IPS-18a (cell line): Measurements from ENCODE around the gene CTBP2.

ENCODE experiments used
- H3K27ac ChIP-seq: one replicate; pipeline ENCODE4 v1.5.1; 2013; ENCODE audit warnings: low read length
- H3K27me3 ChIP-seq: one replicate; pipeline ENCODE4 v1.6.1; 2013; ENCODE audit warnings: mild to moderate bottlenecking, low read length; ENCODE audit not compliant: control insufficient read depth, insufficient read depth
- H3K36me3 ChIP-seq: one replicate; pipeline ENCODE4 v1.6.1; 2013; ENCODE audit warnings: low read depth, low read length; ENCODE audit not compliant: control insufficient read depth
- H3K4me1 ChIP-seq: one replicate; pipeline ENCODE4 v1.6.1; 2013; ENCODE audit warnings: low read depth, low read length; ENCODE audit not compliant: control insufficient read depth
- H3K4me3 ChIP-seq: one replicate; pipeline ENCODE4 v1.5.1; 2013; ENCODE audit warnings: low read length
- H3K9ac ChIP-seq: one replicate; pipeline ENCODE4 v1.6.1; 2013; ENCODE audit warnings: mild to moderate bottlenecking, low read length, moderate library complexity
- H3K9me3 ChIP-seq: one replicate; pipeline ENCODE4 v1.6.1; 2013; ENCODE audit warnings: low read depth, low read length; ENCODE audit not compliant: control insufficient read depth

CTBP2 gene

DNA sequence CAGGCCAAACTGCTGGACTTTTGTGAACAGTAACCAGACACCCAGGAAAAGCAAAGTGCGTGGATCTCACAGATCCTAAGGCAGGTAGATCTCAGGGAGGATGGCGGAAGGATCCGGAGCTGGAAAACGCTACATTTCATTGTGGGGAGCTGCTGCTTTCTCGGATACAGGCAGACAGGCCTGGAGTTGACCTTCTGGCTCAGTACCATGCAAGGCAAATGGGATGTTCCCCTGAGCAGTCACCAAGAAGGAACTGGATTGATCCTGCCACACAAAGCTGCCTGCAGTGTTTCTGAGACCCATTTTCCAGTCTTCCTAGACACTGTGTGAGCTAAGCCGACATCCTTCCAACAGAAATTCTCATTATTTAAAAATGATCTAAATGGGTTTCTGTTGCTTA lies 152.9 kb downstream of the CTBP2 start:
- Histone ChIP-seq H3K9ac (no peak overlapping the region), H3K27ac (no peak overlapping the region), H3K4me1 (peaks cover 5% of the 10 kb centered on the region), H3K9me3 (no peaks in the 10 kb centered on the region), H3K4me3 (no peak overlapping the region), H3K27me3 (no peaks in the 10 kb centered on the region), H3K36me3 (peaks cover 21% of the 10 kb centered on the region)

DNA sequence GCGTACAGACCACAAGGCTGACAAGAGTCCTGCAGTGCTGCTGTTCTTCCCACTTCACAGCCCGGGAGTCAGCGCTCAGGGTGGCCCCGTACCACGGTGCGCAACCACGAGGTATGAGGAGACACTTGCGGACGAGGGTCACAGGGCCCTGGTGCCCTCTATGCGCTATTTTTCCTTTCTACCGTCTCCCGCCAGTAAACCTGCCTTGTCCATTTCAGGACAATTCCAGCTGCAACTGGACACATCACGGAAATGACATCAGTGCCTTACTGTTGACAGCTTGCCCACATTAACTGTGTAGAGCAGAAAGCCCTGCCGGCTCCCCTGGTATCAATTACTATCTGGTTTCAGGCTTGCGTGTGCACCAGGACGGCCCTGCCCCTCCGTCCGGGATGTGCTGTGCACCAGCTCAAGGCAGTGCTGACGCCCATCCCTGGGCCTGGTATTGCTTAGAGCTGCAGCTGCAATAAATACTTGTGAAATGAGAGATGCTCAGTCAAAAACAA lies 153.4 kb downstream of the CTBP2 start:
- no peaks in the 10 kb centered on the region for H3K9me3 ChIP-seq
- no peak overlapping the region for H3K9ac ChIP-seq
- H3K4me1 ChIP-seq = peaks cover 5% of the 10 kb centered on the region
- H3K27me3 ChIP-seq = no peaks in the 10 kb centered on the region
- peaks cover 22% of the 10 kb centered on the region for H3K36me3 ChIP-seq
- no peak overlapping the region for H3K27ac ChIP-seq
- H3K4me3 ChIP-seq = no peak overlapping the region

DNA sequence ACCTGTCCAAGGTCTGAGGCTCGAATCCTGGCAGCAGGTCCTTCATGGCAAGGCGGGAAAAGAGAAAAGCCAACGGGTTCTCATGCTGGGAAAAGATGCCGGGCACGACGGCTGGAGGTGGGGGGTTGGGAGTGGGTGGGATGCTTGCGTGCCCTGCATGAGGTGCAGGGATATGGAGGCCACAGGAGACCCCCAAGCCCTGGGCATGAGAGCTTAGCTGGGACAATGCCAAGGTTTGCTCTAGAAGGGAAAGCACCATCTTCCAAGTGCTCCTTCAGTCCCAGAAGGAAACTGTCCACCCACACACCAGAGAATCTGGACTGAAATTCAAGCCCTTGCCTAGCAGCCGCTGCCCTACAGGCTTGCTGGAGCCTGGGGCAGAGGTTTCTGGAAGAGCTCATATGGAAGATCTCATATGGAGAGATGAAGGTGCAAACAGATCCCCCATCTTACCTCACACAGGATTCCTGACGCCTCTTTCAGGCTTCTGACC lies 154.1 kb downstream of the CTBP2 start:
- no peak overlapping the region for H3K4me3 ChIP-seq
- no peak overlapping the region for H3K9ac ChIP-seq
- H3K27me3 ChIP-seq = no peaks in the 10 kb centered on the region
- no peak overlapping the region for H3K27ac ChIP-seq
- peaks cover 22% of the 10 kb centered on the region for H3K36me3 ChIP-seq
- no peaks in the 10 kb centered on the region for H3K9me3 ChIP-seq
- peaks cover 5% of the 10 kb centered on the region for H3K4me1 ChIP-seq

DNA sequence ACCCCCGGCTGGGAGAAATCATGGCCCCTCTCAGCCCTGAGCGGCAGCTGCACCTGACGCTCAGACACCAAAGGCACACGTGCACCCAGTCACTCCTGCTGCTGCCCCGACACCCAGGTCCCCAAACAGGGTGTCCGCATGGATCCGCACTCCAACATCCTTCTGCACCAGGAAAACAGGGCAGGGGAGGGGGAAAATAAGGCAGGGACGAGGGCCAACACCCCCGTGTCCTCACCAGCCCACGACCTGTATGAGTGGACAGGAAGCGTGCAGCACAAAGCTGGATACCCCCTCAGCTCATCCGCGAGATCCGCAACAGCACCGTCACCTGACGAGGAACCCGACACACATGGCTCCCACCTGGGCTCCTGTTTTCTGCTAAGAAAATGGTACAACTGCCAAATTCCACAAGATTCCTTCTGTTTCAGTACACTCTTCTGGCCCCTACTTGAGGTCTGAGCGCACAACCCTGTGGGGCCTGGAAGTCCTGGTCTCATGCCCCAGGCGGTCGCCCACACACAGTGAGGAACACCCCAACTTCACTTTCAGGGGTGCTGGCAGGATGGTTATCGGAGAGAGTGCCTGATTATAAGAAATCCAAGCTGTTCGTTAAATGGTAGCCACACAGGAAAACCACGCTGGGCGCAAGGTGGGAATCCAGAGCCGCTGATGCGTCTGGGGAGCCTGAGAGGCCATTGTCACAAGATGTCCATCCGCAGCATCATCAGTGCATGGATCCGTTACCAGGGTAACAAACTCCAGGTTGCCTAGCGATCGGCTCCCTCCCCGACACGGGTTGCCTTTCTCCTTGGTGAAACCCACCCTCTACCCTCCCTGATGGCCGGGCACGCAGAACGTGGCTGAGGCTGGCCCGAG lies 154.8 kb downstream of the CTBP2 start:
- no peaks in the 10 kb centered on the region for H3K9me3 ChIP-seq
- H3K27ac ChIP-seq = no peak overlapping the region
- peaks cover 27% of the 10 kb centered on the region for H3K36me3 ChIP-seq
- H3K4me1 ChIP-seq = peaks cover 5% of the 10 kb centered on the region
- no peak overlapping the region for H3K9ac ChIP-seq
- no peaks in the 10 kb centered on the region for H3K27me3 ChIP-seq
- no peak overlapping the region for H3K4me3 ChIP-seq

DNA sequence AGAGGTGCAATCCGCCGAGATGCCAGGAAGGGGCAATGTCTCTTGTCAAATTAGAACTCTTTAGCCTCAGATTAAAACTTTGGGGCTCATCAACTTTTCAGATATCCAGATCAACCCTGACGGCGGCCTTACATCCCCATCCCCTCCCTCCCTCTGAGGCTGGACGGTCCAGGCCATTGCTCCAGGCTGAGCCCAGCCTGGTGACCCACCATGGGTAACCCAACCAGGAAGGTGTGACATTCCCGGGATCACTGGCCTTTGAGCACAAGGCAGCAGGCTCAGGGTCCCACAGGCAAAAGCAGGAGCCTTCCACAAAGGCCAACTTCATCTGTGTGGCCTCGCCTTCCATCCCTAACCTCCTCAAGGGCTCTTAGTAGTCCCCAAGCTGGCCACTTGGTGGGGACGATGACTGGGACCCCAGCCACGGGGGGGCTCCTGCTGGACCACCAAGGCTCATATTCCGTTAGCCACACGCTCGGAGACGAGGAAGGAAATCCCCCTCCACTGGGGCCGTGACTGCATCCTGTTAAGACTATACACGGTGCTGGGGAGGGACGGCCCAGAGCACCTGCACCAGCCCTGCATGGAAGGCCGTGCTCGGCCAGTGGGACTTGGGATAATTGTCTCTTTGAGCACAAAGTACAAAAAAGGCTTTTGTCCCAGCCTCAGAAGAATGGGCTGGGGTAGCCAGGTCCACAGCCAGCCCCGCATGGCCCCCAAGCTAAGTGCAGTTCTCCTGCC lies 155.6 kb downstream of the CTBP2 start:
- Histone ChIP-seq H3K27me3 (no peaks in the 10 kb centered on the region), H3K36me3 (peaks cover 34% of the 10 kb centered on the region), H3K9me3 (no peaks in the 10 kb centered on the region), H3K4me1 (peaks cover 3% of the 10 kb centered on the region), H3K27ac (no peak overlapping the region), H3K4me3 (no peak overlapping the region), H3K9ac (no peak overlapping the region)

DNA sequence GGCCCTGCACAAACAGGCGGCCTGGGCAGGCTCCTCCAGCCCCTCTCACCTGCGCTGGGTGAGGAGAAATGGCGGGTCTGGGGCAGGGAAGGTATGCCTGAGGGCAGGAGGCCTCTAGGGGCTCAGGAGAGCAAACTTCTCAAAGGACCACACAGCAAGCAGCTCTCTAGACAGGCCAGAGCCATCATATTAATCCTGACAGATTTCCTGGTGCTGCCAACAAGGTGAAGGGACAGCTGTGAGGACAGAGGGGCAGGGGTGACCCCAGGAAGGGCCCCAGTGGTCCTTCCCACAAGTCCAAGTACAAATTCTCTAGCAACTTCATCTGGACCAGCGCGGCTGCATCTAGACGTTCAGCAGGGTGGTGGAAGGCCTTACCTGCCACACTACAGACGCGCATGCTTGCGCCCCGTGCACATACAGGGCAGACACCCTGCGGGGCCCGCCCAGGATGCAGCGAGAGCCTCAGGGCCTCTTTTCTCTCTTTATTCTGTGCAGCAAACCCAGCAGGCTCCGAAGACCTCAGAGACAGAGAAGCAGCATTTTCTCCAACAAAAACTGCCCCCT lies 156.4 kb downstream of the CTBP2 start:
- Histone ChIP-seq H3K9me3 (no peaks in the 10 kb centered on the region), H3K9ac (no peak overlapping the region), H3K4me1 (no peaks in the 10 kb centered on the region), H3K36me3 (peaks cover 42% of the 10 kb centered on the region), H3K4me3 (no peak overlapping the region), H3K27me3 (no peaks in the 10 kb centered on the region), H3K27ac (no peak overlapping the region)

DNA sequence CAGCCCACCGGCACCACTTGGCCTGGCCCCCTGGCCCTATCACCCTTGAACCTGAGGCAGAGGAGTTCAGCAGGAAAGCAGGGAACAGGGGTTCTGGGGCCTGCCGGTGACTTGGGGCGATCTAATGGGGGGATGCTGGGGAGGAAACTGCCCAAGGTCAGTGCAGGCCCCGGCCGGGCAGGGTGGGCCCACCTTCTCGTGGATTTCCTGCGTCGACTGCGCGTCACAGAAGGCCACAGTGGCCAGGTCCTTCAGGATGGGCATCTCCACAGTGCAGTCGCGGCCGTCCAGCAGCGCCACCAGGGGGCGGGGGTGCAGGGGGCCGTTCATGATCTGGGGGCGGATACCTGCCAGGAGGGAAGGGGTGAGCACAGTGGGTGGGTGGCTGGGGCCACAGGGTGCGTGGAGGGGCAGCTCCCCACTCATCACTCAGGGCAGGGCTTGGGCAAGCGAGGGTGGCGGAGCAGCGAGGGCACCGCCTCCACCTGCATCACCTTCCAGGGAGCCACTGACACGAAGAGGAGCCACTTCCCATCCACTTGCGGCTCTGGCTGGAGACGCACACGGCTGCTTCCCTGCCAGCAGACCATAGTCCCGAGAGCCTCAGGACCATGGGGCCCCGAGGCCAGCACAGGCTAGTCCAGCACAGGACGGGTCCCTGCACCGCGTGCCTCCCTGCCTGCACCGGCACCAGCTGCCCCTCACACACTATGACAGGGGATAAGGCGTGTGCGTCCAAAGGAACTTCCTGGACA lies 157.0 kb downstream of the CTBP2 start:
- peaks cover 46% of the 10 kb centered on the region for H3K36me3 ChIP-seq
- H3K9ac ChIP-seq = no peak overlapping the region
- H3K27ac ChIP-seq = no peak overlapping the region
- H3K4me3 ChIP-seq = no peak overlapping the region
- H3K4me1 ChIP-seq = no peaks in the 10 kb centered on the region
- H3K9me3 ChIP-seq = no peaks in the 10 kb centered on the region
- H3K27me3 ChIP-seq = no peaks in the 10 kb centered on the region

DNA sequence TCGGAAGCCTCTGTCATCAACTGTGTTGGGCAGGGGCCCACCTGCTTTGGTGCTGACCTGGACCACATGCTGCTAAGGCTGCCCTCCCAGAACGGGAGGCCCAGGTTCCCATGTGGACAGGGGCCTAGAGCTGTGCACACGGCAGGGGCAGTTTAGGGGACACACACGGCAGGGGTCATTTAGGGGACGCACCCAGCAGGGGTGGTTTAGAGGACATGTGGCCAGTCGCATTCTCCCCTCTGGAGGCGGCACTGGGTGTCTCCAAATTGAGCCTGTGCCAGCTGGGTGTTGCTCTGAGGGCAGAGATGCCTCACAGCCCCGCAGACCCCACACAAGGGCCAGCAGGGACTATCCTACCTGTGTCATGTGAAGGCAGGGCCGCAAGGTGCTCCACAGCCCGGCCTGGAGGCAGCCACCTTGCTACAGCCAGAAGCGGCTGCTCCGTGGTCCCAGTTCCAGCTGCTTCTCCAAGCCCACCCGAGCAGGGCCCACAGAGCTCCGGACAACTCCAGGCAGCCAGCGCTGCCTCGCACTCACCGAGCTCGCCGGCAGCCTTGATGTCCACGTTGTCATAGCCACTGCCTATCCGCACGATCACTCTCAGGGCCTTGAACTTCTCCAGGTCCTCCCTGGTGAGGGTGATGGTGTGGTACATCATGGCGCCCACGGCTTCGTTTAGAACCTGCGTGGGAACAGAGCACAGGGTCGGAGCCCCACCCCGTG lies 157.8 kb downstream of the CTBP2 start:
- no peaks in the 10 kb centered on the region for H3K9me3 ChIP-seq
- no peak overlapping the region for H3K9ac ChIP-seq
- peaks cover 54% of the 10 kb centered on the region for H3K36me3 ChIP-seq
- H3K27me3 ChIP-seq = no peaks in the 10 kb centered on the region
- no peaks in the 10 kb centered on the region for H3K4me1 ChIP-seq
- H3K4me3 ChIP-seq = no peak overlapping the region
- no peak overlapping the region for H3K27ac ChIP-seq

DNA sequence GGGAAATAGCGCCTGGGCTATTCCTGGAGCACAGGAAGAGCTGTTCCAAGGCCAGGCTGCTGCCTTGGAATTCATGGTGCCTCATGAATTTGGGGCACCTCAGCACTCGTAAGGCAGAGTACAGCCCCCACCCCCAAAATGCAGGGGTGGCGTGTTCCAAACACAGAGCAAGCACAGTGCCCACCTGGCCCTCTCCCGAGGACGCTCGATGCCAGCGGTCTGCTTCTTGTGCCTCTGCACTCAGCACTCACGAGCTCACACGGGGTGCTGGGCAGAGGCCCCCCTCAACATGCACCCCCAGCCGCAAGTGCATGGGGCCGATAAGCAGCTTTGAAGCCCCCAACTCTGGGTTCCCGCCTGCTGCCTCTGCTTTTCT lies 158.3 kb downstream of the CTBP2 start:
- Histone ChIP-seq H3K4me3 (no peak overlapping the region), H3K9me3 (no peaks in the 10 kb centered on the region), H3K27ac (no peak overlapping the region), H3K4me1 (no peaks in the 10 kb centered on the region), H3K27me3 (no peaks in the 10 kb centered on the region), H3K9ac (no peak overlapping the region), H3K36me3 (peaks cover 59% of the 10 kb centered on the region)

DNA sequence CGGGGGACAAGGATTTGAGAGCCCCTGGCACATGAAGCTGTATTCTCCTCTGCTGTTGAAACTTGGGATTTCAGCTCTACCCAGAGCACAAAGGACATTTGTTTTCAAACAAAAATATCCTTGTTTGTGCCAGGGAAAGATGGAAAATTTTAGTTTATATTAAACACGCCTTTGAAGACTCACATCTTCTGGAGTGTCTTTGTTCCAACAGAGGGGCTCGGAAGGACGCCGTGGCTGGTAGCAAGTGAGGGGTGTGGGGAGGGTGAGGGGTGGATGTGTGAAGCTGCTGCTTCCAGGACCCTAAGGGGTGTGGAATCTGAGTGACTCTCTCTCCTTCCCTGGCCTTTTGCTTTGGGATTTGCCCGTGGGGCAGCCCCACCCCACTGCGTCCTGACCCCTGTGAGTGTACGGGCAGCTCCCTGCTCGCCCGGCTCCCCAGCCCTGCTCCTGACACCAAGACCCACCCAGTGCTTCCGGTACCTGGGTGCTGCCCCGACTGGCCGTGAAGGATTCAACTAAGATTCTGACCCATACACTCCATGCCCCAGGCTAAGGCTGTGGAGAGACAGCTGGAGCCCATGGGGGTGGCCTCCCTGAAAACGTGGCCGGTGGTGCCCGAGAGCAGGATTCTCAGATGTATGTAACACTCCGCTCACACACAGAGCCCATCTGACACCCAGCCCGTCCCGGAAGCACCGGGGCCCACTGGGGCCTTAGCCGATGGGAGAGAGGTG lies 158.9 kb downstream of the CTBP2 start:
- peaks cover 62% of the 10 kb centered on the region for H3K36me3 ChIP-seq
- no peaks in the 10 kb centered on the region for H3K27me3 ChIP-seq
- H3K9me3 ChIP-seq = no peaks in the 10 kb centered on the region
- H3K4me3 ChIP-seq = no peak overlapping the region
- no peak overlapping the region for H3K9ac ChIP-seq
- no peaks in the 10 kb centered on the region for H3K4me1 ChIP-seq
- no peak overlapping the region for H3K27ac ChIP-seq
